AG09309 (cell line): ENCODE measurements around the gene RBMS1.

Experiments used
- DNase-seq: peaks from one replicate; pipeline ENCODE4 v3.0.0-alpha.2; 2010; ENCODE audit warnings: low read depth
- H3K4me3 ChIP-seq: 2 replicates; pipeline ENCODE4 v1.5.1; 2011; ENCODE audit warnings: mild to moderate bottlenecking, low read depth, low read length, moderate library complexity; ENCODE audit not compliant: control insufficient read depth
- TF ChIP-seq, protein P1 (sequence below): IDR thresholded peaks from 2 replicates; pipeline ENCODE4 v1.5.1; 2011; ENCODE audit warnings: mild to moderate bottlenecking, low read depth, low read length, inconsistent platforms; ENCODE audit not compliant: insufficient read depth, control insufficient read depth; ENCODE audit errors: missing control alignments

The RBMS1 gene

DNA sequence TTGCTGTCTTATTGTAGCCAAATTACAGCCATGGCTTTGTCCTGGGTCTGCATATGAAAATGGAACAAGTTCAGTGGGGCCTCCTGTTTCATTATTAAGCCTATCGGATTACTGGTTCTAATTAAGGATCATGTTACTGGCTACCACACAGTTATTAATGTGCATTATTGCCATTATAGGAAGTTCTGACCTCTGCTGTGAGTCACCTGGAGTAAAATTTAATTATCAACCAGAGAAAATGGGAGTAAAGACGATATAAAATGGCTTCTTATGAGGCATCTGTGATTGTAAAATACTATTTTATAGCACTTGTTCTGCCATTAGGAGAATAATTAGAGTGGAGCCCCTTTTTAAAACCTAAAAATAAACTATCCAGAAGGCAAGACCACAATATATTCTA lies 150.2 kb downstream of the RBMS1 start:
- H3K4me3 ChIP-seq: no peak overlapping the region

DNA sequence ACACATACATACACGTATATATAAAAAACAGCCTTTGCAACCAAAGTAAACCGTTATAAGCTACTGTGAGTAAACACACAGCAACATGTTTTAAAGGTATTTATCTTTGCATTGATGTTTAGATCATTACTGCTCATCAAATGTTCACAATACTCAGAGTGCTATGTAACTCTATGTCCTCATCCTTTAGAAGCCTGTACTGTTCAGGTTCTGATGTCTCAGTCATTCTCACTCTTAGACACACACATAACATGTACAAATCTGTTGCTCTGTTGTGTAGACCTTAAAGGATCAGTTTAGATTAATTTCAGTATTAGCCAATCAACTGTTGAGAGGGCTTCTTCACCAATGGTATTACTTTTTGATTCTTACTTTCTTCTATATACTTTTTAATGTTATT lies 153.9 kb downstream of the RBMS1 start:
- TF ChIP-seq, protein P1, sequence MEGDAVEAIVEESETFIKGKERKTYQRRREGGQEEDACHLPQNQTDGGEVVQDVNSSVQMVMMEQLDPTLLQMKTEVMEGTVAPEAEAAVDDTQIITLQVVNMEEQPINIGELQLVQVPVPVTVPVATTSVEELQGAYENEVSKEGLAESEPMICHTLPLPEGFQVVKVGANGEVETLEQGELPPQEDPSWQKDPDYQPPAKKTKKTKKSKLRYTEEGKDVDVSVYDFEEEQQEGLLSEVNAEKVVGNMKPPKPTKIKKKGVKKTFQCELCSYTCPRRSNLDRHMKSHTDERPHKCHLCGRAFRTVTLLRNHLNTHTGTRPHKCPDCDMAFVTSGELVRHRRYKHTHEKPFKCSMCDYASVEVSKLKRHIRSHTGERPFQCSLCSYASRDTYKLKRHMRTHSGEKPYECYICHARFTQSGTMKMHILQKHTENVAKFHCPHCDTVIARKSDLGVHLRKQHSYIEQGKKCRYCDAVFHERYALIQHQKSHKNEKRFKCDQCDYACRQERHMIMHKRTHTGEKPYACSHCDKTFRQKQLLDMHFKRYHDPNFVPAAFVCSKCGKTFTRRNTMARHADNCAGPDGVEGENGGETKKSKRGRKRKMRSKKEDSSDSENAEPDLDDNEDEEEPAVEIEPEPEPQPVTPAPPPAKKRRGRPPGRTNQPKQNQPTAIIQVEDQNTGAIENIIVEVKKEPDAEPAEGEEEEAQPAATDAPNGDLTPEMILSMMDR: no peak
- no peak overlapping the region for H3K4me3 ChIP-seq
- DNase-seq: no peak

More for the DNA sequence above, 150.2 kb downstream of the RBMS1 start:
- TF ChIP-seq, protein P1: no peak
- no peak for DNase-seq

DNA sequence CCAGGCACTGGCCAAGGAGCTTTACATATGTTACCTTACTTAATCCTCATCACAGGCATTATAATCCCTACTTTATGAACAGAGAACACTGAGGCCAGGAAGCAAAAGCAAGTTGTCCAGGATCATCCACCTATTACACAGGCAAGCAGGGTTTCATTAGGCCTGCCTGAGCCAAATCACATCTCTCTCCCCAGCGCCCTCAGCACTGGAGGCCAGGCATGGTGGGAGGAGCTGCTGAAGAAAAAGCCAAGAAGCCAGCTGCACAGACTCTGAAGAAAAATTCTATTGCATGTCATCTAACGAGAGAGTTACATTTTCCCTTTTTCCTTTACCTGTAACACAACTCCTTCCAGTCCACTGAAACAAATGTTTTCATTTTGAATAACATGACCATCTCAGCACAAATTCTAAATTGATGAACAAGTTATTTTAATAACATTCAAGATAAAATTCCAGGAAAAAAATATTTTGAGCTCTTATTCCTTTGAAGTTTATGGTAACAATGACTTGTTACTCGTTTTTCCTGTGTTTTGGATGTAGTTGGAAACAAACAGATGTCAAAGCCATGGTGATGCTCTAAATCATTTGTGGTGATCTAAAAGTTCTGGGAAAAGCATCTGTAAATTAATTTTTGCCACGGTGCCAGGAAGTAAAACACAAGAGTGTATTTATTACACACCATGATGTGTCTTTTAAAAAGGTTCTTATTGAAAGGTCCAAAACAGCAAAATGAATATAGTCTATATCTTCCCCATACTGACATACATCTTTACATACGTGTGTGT lies 154.5 kb downstream of the RBMS1 start:
- no peak for DNase-seq
- TF ChIP-seq, protein P1: no peak
- H3K4me3 ChIP-seq: no peak overlapping the region

DNA sequence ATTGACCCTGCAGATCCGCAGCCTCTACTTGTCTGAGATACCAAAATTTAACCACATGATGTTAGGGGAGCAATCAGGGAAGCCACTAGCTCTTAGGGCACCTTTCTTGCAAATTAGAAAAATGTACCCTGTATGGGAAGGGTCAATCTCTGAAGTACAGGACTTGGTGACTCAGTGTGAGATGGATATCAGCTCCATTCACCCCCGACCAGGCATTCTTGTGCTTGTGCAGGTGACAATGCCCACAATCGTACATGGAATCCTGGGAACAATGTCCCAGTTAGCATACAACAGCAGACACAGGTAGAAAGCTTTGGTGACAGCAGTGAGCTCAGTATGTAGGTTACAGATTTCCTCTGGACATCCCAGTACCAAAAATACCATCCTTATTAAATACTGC lies 155.9 kb downstream of the RBMS1 start:
- TF ChIP-seq, protein P1: no peak
- DNase-seq: no peak
- H3K4me3 ChIP-seq: no peak overlapping the region

DNA sequence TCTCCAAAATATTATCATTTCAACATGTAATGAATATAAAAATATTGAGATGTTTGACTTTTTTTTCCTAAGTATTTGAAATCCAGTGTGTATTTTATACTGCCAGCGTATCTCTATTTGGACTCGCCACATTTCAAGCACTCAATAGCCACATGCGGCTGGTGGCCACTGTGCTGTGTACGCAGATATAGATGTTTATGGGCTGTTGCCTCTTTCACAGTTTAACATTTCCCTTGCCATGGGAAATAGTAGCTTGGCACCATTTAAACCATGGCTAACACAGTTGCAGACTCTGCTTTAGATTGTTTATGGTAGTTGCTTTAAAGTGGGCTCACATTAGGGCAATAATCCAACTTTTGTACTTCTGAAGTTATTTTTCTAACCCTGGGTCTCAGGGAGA lies 157.0 kb downstream of the RBMS1 start:
- DNase-seq: no peak
- no peak overlapping the region for H3K4me3 ChIP-seq
- TF ChIP-seq, protein P1: no peak

DNA sequence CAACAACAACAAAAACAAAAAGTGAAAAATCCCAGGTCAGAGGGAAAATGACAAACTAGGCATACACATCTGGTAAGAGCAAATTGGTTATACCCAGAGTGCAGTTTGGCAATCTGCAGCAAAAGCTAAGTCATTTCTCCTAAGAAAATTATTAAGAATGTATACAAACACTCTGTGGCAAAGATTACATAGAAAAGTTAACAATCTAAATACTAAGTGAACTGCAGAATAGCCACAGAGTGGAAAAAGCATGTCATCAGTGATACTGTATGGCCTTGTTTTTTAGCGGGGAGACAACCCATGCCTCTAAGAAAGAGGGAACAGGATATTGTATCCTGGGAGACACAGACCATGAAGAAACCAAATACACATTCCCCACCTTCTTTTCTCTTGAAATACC lies 157.5 kb downstream of the RBMS1 start:
- TF ChIP-seq, protein P1: no peak
- no peak overlapping the region for H3K4me3 ChIP-seq
- no peak for DNase-seq
